ENCODE data around the gene ZNF799.
A peak's percentile ranks its signal among the peaks of the same experiment; 100 is the strongest.
"Not testable (repeated sequence)": the region's sequence is repeated elsewhere in the genome, so short reads cannot be mapped to it uniquely, and the experiment has no call there.

ZNF799 gene

GRCh38 chr19:12379732-12380443 lies 21.2 kb downstream of the ZNF799 start:
- H3K9me3 Mint-ChIP-seq: peaks cover 24% of the 10 kb centered on the region
- peaks cover 69% of the 10 kb centered on the region for H3K36me3 Mint-ChIP-seq

GRCh38 chr19:12374026-12374425 lies 27.0 kb downstream of the ZNF799 start:
- no peak for ATAC-seq
- peaks cover 11% of the 10 kb centered on the region for H3K9me3 Mint-ChIP-seq
- H3K4me3 Mint-ChIP-seq: no peak overlapping the region
- peaks cover 24% of the 10 kb centered on the region for H3K36me3 Mint-ChIP-seq
- no peaks in the 10 kb centered on the region for H3K27me3 Mint-ChIP-seq
- no peaks in the 10 kb centered on the region for H3K4me1 Mint-ChIP-seq
- no peak overlapping the region for H3K27ac Mint-ChIP-seq

More at GRCh38 chr19:12379732-12380443, 21.2 kb downstream of the ZNF799 start:
- ATAC-seq: no peak
- Mint-ChIP-seq H3K4me1 (no peaks in the 10 kb centered on the region), H3K4me3 (no peak overlapping the region), H3K27me3 (no peaks in the 10 kb centered on the region), H3K27ac (no peak overlapping the region)

GRCh38 chr19:12365236-12366162 lies 35.6 kb downstream of the ZNF799 start, which contains the start of gene ZNF442:
Gene ZNF442 (minus strand): TSS chr19:12365683. CDS start chr19:12363631, 2,052 bp downstream.
- ATAC-seq: peak; percentile 99
- no peaks in the 10 kb centered on the region for H3K27me3 Mint-ChIP-seq
- peak within 1 kb of the TSS; percentile 99 for H3K4me3 Mint-ChIP-seq
- peak within 1 kb of the TSS; percentile 98 for H3K27ac Mint-ChIP-seq
- no peaks in the 10 kb centered on the region for H3K36me3 Mint-ChIP-seq
- H3K9me3 Mint-ChIP-seq: no peaks in the 10 kb centered on the region
- H3K4me1 Mint-ChIP-seq: peaks cover 36% of the 10 kb centered on the region

GRCh38 chr19:12364391-12365235 lies 36.5 kb downstream of the ZNF799 start:
- no peak for ATAC-seq
- Mint-ChIP-seq H3K9me3 (no peaks in the 10 kb centered on the region), H3K36me3 (no peaks in the 10 kb centered on the region), H3K27ac (peak overlapping the region; percentile 98), H3K27me3 (no peaks in the 10 kb centered on the region), H3K4me1 (peaks cover 36% of the 10 kb centered on the region), H3K4me3 (peak overlapping the region; percentile 99)

- not testable (repeated sequence) for H3K9me3 Mint-ChIP-seq, H3K27ac Mint-ChIP-seq
Measured at GRCh38 chr19:12362236-12362635, 38.8 kb downstream of the ZNF799 start.

GRCh38 chr19:12353375-12353774 lies 47.7 kb downstream of the ZNF799 start:
- peaks cover 65% of the 10 kb centered on the region for H3K36me3 Mint-ChIP-seq
- no peak overlapping the region for H3K27ac Mint-ChIP-seq
- no peaks in the 10 kb centered on the region for H3K27me3 Mint-ChIP-seq
- peaks cover 28% of the 10 kb centered on the region for H3K9me3 Mint-ChIP-seq
- no peak for ATAC-seq
- no peaks in the 10 kb centered on the region for H3K4me1 Mint-ChIP-seq
- H3K4me3 Mint-ChIP-seq: no peak overlapping the region

More at GRCh38 chr19:12362236-12362635, 38.8 kb downstream of the ZNF799 start:
- H3K4me1 Mint-ChIP-seq: peaks cover 32% of the 10 kb centered on the region
- H3K4me3 Mint-ChIP-seq, H3K27me3 Mint-ChIP-seq, ATAC-seq, H3K36me3 Mint-ChIP-seq: not testable (repeated sequence)

GRCh38 chr19:12350890-12351197 lies 50.2 kb downstream of the ZNF799 start:
- peaks cover 33% of the 10 kb centered on the region for H3K9me3 Mint-ChIP-seq
- H3K36me3 Mint-ChIP-seq: peaks cover 66% of the 10 kb centered on the region
- no peak overlapping the region for H3K4me3 Mint-ChIP-seq
- H3K27ac Mint-ChIP-seq: no peak overlapping the region
- no peaks in the 10 kb centered on the region for H3K27me3 Mint-ChIP-seq
- no peaks in the 10 kb centered on the region for H3K4me1 Mint-ChIP-seq
- no peak for ATAC-seq

- Mint-ChIP-seq H3K4me1 (no peaks in the 10 kb centered on the region), H3K27me3 (no peaks in the 10 kb centered on the region), H3K36me3 (peaks cover 66% of the 10 kb centered on the region), H3K27ac (no peak overlapping the region), H3K4me3 (no peak overlapping the region), H3K9me3 (peaks cover 36% of the 10 kb centered on the region)
- no peak for ATAC-seq
Measured at GRCh38 chr19:12350185-12350889, 50.7 kb downstream of the ZNF799 start.

GRCh38 chr19:12346896-12347295 lies 54.2 kb downstream of the ZNF799 start:
- Mint-ChIP-seq H3K36me3 (peaks cover 48% of the 10 kb centered on the region), H3K27ac (no peak overlapping the region), H3K4me1 (no peaks in the 10 kb centered on the region), H3K27me3 (no peaks in the 10 kb centered on the region), H3K9me3 (peaks cover 26% of the 10 kb centered on the region), H3K4me3 (no peak overlapping the region)
- ATAC-seq: no peak

GRCh38 chr19:12345197-12345596 lies 55.9 kb downstream of the ZNF799 start:
- H3K27ac Mint-ChIP-seq: no peak overlapping the region
- H3K36me3 Mint-ChIP-seq: peaks cover 32% of the 10 kb centered on the region
- no peak for ATAC-seq
- peaks cover 24% of the 10 kb centered on the region for H3K9me3 Mint-ChIP-seq
- H3K27me3 Mint-ChIP-seq: no peaks in the 10 kb centered on the region
- no peak overlapping the region for H3K4me3 Mint-ChIP-seq
- no peaks in the 10 kb centered on the region for H3K4me1 Mint-ChIP-seq
